GM21528 (cell line): ENCODE data around the gene ROCK2.
"Not testable (repeated sequence)": the region's sequence is repeated elsewhere in the genome, so short reads cannot be mapped to it uniquely, and the experiment has no call there.

ENCODE experiments used
- ATAC-seq: cut with Tn5 transposase; IDR thresholded peaks from one replicate; pipeline ENCODE4 v1.9.1; 2021; ENCODE audit warnings: mild to moderate bottlenecking, moderate library complexity; ENCODE audit not compliant: unreplicated experiment, low FRiP score

The ROCK2 gene

DNA sequence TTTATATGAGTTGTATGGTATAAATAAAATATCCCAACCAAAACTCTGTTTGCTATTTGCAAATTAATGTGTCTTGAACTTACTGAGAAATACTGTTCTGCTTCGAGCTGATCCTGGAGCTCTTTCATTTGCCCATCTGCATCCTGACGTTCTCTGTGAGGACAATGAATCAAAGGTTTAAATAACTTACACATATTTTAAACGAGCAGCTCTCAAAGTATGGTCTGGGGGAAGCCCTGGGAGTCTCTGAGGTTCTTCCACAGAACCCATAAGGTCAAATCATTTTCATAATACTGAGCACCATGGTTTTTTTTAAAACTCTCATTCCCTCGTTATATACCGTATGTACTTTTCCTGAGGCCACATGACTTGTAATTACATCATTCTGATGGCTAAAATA is 142.5 kb downstream of the ROCK2 start:
- no peak for ATAC-seq

DNA sequence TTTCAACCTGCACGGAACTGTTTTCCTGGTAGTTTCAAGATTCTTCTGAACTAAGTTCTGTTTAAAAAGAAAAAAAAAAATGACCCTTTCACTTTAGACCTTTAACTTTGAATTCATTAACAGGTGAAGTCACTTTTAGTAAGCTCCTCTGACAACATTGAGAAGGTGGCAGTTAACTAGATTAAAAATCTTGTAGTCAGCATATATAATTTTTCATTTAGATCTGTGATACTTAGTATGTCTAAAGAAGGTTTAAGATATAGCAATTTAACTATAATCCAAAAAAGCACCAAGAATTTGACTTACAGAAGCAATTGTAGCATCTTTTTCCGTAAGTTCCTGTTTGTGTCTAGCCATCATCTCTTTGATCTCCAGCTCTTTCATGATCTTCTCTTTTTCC is 143.8 kb downstream of the ROCK2 start:
- no peak for ATAC-seq

DNA sequence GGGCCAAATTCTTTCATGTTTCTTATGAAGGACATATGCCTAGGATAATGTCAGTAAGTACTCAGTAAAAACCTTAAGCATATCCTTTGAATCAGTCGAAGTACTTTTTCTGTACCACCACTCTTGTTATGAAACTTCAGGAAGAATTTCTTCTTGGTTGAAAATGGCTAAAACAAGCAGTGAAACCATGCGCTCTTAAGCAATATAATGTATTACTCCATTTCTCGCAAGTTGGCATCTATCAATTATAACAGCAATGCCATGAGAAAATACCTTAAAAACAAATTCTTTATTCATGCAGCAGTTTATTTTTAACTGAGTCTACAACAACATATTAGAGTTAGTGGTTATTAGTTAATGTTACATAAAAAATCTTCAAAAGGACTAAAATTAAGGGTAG is 148.2 kb downstream of the ROCK2 start:
- ATAC-seq: no peak

DNA sequence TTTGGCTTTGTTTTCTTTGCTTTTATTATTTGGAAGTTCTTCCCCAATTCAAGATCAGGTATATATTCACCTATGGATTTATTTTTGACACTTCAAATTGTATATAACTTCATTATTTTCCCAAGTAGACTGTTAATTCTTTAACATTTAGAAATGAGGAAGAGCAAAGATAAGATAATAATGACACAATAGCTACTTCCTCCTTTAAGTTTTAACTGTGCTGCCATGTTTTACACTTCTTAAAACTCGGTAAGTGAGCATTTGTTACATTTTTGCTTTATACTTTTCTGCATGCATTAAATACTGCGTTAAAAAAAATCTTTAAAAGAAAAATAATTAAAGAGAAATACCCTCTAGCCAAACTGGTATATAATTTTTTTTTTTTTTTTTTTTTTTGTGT is 156.7 kb downstream of the ROCK2 start:
- ATAC-seq: no peak

DNA sequence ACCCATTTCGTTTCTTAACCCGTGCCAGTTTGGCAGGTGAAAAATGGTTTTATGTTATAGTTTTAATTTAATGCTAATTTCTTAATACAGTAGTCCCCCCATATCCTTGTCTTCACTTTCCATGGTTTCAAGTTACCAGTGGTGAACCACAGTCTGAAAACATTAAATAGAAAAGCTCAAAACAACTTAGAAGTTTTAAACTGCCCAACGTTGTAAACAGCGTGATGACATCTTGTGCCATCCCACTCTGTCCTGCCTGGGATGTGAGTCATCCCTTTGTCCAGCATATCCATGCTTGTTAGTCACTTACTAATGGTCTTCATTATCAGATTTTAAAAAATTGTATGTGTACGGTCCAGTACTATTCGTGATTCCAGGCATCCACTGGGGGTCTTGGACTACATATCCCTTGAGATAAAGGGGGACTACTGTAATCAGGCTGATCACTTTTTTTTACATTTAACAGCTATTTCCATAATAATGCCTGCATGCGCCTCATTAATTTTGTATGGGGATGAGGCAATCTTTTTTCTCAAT is 157.3 kb downstream of the ROCK2 start:
- no peak for ATAC-seq

DNA sequence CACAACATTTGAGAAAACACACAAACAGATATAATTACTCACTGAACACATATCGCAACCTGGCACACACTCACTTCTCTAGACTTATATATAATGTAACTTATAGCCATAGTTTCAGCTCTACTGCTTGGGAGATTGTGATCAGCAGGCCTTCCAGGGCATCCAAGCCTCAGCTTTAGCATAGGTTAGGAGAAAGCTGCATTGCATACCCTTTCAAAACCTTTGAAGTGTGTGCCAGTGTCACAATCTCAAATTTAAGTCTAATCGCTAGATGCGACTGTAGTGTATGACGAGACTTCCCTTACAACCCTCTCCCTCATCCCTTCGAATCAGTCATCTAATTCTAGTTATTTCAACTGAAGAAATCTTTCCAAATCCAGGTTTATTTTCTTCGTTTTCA is 158.3 kb downstream of the ROCK2 start:
- ATAC-seq: no peak

DNA sequence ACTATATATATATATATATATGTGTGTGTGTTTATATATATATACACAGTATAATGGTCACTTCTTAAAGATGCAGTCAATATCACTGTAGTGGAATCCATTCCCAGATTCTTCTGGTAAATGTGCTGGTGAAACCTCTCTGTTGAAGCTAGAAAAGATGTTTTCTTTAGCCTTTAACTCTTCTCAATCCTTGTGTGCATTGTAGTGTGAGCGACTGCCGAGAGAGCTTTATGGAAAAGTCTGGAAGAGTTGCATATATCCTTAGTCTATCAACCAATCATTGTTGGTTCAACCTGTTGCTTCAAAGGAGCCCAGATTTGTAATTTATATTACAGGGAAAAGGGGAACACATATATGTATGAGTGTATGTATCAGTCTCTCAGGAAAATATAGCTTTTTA is 161.5 kb downstream of the ROCK2 start:
- ATAC-seq: no peak

DNA sequence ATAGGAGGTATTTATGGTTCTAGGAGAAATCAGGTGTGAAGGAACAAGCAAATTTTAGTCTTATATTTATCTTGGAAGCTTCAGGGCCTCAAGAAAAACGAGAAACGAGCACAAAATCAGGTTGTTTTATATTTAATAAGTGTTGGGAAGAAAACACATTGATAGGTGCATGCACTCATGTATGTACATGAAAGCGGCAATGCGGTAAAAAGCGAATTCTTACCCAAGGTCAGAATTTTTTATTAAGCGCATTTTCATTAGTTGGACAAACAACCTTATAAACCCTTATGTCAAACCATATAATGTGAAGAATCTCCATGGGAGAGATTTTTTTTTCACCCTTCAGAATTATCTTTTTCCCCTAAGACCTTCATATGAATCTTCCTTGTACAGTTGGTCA is 163.8 kb downstream of the ROCK2 start:
- no peak for ATAC-seq

DNA sequence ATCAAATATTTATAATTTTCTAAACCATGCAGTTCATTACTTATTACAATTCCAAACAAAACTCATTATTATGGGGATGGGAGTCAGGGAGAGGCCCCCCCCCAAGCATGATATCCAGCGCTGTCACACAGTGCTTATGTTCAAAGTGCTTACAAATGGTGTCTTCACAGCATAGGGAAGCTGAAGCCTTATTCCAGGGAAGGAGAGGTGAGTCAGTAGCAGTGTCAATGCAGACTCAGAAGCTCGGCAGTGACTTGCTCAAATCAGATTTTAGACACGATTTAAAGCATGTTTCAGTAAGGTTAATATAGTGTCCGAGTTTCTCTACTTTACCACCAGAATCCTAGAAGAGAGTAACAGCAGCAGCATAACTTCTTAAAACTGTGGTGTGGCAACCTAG is 164.5 kb downstream of the ROCK2 start:
- no peak for ATAC-seq

DNA sequence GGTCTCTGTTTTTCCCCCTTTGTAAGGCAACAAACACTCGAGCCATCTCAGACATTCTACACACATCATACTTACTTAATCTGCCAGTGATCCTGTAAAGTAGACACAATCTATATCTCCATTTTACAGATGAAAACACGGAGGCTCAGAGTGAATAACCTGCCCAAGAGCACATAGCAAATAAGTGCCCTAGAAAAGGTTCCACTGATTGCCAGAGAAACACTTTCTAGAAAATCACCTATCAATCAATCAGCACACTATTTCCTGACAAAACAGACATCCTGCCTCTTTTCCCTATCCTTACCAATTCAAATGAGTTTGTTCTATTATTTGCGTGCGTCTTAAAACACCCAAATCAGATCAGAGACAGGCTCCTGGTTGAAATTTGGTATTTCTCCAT is 165.2 kb downstream of the ROCK2 start:
- ATAC-seq: no peak

DNA sequence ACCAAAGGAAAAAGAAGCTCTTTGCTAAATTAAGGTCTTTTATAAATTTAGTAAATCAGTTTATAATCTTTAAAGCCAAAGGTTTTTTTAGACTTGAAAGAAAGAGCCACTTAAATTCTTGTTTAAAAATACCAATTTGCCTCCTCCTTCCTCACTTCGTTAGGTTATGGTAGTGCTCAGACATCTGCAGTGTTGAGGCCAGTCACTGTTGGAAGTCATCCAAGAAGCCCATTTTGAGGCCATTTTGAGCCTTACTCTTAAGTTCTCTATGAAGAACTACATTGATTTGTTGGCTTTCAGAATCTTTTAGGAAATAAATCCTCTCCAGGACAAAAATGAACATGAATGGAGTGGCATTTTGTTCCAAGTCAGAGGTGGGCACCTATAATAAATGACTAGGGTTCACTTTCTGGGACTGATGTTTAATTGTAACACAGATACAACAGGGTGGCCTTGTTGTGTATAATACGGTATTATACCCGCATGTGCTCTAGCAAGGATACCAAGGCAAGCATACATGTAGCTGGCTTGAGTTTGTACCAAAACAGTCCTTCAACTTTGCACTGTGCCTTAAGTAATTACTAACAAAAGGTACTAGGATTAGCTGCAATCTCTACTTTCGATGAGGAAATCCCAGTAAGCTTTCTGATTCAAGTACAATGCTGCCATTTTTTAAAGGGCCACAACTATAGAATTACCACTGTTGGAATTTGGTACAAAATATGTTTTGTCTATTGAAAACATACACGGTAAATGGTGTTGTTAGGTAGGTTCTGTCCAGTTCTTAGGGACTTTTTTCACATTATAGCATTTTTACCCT is 166.4 kb downstream of the ROCK2 start:
- ATAC-seq: no peak

DNA sequence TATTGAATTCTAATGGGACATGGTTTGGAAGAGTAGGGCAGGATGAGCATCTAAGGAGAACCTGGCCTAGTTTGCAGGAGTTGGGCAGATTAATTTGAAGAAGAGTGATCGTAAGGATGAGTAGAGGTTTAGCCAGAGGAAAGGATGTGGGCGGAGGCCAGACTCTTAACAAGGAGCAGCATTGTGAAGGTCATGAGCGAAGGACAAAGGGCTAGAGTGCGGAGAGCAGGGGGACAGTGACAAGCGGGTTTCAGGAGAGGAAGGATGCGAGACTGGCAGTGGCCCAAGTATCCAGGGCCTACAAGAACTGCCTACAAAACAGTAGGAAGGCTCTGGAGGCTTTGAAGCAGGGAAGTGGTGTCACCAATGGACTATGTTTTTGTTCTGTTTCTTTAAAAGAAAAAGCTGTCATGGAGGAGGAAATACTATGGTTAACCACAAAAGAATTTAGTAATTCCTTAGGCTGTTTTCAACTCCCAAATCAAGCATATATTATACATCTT is 169.1 kb downstream of the ROCK2 start:
- no peak for ATAC-seq

DNA sequence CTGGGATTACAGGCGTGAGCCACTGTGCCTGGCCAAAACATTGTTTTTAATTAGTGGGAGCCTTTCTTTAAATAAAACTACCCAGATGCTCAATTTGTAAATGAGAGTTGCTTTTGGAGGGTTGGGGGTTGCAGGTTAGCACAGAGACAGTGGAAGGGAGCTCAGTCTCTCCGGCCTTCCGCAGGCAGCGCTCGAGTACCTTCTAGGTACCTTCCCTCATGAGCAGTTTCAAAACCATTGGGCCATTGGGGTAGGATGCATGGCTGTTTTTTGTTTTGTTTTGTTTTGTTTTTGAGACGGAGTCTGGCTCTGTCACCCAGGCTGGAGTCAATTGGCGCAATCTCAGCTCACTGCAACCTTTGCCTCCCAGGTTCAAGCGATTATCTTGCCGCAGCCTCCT is 170.2 kb downstream of the ROCK2 start:
- ATAC-seq: no peak

DNA sequence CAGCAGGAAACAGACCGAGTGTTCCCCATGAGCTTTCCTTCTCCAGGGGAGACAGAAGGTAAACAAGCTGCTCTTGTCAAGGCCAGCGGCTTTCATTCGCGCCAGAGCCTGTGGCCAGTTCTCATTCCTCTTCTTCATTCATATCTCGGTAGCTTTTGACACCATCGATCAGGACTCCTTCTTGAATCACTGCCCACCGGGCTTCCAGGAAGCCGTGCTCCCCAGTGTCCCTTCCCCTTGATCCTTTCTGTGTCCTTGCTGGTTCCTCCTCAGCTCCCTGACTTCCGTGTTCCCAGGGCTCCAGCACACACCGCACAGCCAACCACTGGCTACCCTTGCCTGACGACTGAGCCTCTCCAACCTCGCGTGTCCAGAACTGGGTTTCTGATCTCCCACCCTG is 175.1 kb downstream of the ROCK2 start:
- ATAC-seq: no peak

DNA sequence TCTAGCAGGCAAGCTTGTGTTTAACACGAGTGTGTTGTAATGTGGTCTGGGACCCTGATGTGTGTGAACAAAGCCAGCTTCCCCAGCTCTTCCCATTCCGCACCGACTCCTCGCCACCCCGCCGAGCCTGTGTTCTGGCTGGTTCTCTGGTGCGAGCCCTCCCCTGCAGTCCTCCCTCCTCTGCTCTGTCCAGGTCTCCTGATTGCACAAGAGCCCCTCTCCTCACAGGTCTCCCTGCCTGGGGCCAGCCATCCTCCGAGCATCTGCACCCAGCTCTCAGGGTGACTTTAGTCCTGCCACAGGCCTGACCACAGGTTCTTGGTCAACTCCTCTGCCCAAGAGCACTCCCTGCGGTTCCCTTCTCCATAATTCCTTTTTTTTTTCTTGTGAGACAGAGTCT is 175.9 kb downstream of the ROCK2 start:
- ATAC-seq: no peak

DNA sequence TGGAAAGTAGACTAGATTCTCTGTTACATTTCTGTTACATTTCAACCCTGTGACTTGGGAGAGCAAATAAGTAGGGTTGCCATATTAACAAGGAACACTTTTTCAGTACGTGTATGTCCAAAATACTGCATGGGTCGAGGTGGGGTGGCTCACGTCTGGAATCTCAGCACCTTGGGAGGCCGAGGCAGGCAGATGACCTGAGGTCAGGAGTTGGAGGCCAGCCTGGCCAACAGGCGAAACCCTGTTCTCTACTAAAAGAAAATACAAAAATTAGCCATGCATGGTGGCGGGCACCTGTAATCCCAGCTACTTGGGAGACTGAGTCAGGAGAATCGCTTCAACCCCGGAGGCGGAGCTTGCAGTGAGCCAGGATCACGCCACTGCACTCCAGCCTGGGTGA is 178.0 kb downstream of the ROCK2 start:
- ATAC-seq: no peak

DNA sequence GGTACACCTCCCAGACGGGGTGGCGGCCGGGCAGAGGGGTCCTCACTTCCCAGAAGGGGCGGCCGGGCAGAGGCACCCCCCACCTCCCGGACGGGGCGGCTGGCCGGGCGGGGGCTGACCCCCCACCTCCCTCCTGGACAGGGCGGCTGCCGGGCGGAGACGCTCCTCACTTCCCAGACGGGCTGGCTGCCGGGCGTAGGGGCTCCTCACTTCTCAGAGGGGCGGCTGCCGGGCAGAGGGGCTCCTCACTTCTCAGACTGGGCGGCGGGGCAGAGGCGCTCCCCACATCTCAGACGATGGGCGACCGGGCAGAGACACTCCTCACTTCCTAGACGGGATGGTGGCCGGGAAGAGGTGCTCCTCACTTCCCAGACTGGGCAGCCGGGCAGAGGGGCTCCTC is 179.4 kb downstream of the ROCK2 start:
- ATAC-seq: not testable (repeated sequence)

DNA sequence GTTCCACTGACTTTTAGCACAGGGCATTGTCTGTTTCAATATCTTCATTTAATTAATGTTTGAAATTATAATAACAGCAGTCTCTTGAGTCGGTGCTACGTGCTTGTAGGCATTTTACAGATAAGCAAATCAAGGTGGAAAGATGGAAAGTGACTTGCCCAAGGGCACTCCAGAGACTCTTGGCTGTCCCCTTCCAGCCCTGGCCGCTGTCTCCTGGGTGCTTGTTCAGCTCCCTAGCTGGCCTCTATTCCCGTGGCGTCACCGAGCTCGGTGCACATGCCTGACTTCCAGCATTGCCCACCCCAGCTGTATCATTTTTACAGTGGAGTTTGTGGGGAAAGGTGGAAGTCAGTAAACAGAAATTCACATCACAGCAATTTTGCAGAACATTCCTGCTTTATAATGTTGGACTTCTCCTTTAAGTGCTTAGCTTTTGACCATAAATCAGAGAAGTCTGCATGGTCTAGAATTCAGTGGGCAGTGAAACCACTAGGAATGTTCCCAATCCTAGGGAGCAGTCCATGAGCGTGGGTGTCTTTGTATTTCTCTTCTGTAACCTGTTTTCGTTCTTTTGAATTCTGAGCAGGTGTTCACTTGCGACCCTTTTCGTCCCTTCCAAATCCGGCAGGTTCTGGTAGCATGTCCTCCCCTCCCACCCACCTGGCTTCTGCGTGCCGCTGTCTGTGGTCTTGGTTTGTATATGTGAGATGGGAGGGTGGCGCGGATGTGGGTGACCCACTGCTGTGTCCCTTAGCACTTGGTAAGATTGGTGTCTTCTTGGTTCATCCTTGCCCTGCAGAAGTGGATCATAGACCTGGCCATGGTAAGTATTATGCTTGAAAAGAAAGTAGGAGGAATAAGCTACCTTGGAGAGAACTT is 180.8 kb downstream of the ROCK2 start:
- ATAC-seq: no peak

DNA sequence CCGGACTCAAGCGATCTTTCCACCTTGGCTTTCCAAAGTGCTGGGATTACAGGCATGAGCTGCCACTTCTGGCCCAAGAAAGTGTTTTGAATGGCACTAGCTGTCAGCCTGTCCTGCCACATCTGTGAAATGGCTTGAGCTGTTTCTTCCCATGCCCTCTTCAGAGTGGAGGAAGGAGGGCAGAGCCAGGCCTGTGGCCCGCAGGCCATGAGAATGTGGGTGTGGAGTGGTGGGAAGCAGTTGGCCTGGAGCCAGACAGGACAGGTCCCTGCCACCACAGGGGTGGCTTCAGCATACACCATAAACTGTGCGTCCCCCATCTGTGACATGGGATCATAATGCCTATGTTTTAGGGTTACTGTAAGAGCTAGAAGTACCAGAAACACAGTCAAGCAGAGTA is 182.7 kb downstream of the ROCK2 start:
- ATAC-seq: no peak

DNA sequence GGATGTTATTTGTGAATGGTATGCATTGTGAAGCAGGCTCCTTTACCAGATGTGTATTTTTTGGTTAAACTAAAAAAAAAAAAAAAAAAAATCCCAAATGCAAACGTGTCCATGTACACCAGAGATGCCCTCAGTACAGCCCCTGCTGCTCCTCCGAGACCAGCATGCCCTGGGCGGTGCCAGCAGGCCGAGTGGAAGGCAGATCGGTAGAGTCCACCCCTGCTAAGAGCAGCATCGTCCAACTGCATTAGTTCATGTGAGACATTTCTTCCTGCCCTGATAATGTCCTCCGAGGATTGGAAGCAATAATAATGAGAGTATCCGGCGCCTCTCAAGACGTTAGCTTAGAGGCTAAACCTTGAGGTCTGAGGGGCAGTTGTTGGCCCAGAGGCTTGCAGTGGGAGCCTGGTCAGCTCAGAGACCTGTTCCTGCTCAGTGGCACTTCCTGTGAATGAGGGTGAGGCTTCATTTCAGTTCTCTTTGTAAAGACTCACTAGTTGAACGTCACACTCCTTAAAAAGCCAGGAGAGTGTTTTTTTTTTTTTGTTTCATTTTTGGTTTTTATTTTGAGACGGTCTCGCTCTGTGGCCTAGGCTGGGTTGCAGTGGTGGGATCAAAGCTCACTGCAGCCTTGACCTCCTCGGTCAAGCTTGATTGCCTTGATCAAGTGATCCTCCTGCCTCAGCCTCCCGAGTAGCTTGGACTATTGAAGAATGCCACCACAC is 183.5 kb downstream of the ROCK2 start:
- ATAC-seq: peak; percentile 64

DNA sequence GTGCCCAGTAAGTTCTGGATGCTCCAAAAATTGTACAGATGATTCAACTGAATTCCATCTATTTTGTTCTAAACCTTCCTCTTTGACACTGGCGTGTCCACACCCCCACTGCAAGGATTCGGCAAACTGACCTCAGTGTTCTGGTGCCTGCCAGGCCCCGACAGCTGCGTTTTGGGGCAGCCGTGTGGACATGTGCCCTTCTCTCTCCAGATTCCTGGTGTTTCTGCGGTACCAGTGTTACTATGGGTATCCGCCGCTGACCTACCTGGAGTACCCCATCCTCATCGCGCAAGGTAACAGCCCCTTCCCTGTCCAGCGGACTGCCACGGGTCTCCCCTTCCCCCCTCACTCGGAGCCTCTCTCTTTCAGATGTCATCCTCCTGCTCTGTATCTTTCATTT is 184.2 kb downstream of the ROCK2 start:
- no peak for ATAC-seq
